NB4 (cell line): ENCODE results near the gene TMEM217.

Source experiments
- MAX ChIP-seq: IDR thresholded peaks from 2 replicates; pipeline ENCODE4 v1.6.1; 2011; ENCODE audit warnings: low read depth, low read length
- MYC ChIP-seq: IDR thresholded peaks from 2 replicates; pipeline ENCODE4 v1.6.1; 2011; ENCODE audit warnings: low read depth, low read length
- POLR2A ChIP-seq: IDR thresholded peaks from 2 replicates; pipeline ENCODE4 v1.6.1; 2011; ENCODE audit warnings: mild to moderate bottlenecking; ENCODE audit not compliant: insufficient read length; ENCODE audit errors: extremely low read depth
- TF ChIP-seq, protein P1 (sequence below): IDR thresholded peaks from one replicate; pipeline ENCODE4 v1.5.1; 2012; ENCODE audit warnings: low read depth, low read length

- TF ChIP-seq, protein P1, sequence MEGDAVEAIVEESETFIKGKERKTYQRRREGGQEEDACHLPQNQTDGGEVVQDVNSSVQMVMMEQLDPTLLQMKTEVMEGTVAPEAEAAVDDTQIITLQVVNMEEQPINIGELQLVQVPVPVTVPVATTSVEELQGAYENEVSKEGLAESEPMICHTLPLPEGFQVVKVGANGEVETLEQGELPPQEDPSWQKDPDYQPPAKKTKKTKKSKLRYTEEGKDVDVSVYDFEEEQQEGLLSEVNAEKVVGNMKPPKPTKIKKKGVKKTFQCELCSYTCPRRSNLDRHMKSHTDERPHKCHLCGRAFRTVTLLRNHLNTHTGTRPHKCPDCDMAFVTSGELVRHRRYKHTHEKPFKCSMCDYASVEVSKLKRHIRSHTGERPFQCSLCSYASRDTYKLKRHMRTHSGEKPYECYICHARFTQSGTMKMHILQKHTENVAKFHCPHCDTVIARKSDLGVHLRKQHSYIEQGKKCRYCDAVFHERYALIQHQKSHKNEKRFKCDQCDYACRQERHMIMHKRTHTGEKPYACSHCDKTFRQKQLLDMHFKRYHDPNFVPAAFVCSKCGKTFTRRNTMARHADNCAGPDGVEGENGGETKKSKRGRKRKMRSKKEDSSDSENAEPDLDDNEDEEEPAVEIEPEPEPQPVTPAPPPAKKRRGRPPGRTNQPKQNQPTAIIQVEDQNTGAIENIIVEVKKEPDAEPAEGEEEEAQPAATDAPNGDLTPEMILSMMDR: no peak
- TF ChIP-seq POLR2A (no peak), MAX (no peak), MYC (no peak)
Observed at GRCh38 chr6:37265001-37265400, 7.1 kb upstream of the TMEM217 start.
